Posterior vena cava (tissue), 2 donors: ENCODE results near the gene PPP2R5B. TPM values are rescaled to one million over a fixed set of nuclear protein-coding genes. Genes with fewer than 3 reads are reported as not detected.

Source experiments
- DNase-seq: peaks from one replicate; pipeline ENCODE4 v3.0.0-alpha.2; 2020; ENCODE audit warnings: low spot score
- intact Hi-C, 2 donors: fragments of 100-400 bp; cut with DNase I; formaldehyde crosslinking; loops; one replicate each; pipeline versions ENCODE4 v1.14.1 to v1.14.2; 2022 to 2023
- total RNA-seq, 2 donors: library from RNA; stranded (reverse); fragmentation: NEBNext Ultra II Directional; extraction: Animal tissue kit (Norgen Biotek cat#: 25700); gene quantifications; one replicate each; pipeline ENCODE4 v1.2.1, GENCODE V29; 2021
- donor health status: DM: yes; HTN: yes; CAD: no.
- donor health status: DM: yes; HTN: yes; CAD: no.

Gene PPP2R5B
- total RNA-seq, 2 donors from 2014 or later: 17.5 to 30.7 TPM

GRCh38 chr11:64920124-64920523, 4.4 kb upstream of the PPP2R5B start:
- intact Hi-C loops: no loop called here
- no peak for DNase-seq

DNA sequence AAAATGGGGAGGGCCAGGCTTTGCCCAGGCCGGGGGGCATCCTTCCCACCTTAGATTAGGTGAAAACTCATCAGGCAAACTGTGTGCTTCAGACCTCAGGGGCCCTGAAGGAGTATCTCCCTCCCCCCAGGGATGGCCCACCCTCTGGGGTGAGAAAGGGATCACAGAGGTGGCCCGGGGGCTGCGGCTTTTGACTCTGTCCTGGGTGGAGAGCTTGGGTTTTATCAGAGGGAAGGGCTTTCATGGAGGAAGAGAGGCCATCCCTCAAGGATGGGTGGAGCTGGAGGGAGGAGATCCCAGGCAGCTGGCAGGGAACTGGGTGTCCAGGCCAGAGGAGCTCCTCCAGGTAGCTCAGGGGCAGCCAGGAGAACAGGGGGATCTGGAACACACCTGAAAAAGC, 3.1 kb upstream of the PPP2R5B start:
- DNase-seq: no peak
- intact Hi-C loops: no loop called here

DNA sequence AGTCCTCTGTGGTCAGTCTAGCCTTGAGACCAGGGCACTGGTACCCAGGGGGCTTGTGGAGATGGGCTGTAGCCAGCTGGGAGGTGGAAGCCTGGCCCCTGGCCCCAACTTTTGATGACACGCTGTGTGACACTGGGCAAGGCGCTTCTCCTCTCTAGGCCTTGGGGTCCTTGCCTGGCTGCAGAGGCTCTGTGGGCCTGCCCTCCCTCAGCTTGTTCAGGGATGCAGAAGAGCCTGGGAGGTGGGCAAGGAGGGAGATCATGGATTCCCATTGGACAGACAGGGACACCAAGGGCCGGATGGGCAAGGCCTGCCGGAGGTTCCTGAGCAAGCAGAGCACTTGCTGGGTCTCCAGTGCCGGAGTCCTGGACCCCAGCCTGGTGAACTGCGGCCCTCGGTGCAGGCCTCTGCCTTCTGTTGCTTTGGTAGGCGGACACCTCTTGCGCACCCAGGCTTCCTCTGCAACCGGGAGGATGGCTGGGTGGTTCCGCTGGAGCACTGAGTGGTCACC, 1.3 kb upstream of the PPP2R5B start:
- intact Hi-C loops: no loop called here
- DNase-seq: no peak

DNA sequence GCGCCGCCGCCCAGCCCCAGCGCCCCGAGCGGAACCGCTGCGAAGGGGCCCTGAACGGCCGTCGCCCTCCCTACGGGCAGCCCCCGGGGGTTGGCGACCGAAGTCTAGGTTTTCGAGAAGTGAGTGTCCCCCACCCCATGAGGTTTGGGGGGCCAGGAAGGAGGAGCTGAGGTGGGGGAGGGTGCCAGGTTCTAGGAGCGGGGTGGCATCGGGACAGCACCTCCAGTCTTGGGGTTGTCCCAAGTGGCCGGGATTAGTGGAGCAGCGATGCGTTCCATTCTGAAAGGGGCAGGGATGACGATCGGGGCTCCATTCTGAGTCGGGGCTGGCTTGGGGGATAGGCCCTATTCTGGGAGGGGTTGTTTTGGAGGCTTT, 408 bp downstream of the PPP2R5B start:
- intact Hi-C loops: no loop called here
- no peak for DNase-seq

DNA sequence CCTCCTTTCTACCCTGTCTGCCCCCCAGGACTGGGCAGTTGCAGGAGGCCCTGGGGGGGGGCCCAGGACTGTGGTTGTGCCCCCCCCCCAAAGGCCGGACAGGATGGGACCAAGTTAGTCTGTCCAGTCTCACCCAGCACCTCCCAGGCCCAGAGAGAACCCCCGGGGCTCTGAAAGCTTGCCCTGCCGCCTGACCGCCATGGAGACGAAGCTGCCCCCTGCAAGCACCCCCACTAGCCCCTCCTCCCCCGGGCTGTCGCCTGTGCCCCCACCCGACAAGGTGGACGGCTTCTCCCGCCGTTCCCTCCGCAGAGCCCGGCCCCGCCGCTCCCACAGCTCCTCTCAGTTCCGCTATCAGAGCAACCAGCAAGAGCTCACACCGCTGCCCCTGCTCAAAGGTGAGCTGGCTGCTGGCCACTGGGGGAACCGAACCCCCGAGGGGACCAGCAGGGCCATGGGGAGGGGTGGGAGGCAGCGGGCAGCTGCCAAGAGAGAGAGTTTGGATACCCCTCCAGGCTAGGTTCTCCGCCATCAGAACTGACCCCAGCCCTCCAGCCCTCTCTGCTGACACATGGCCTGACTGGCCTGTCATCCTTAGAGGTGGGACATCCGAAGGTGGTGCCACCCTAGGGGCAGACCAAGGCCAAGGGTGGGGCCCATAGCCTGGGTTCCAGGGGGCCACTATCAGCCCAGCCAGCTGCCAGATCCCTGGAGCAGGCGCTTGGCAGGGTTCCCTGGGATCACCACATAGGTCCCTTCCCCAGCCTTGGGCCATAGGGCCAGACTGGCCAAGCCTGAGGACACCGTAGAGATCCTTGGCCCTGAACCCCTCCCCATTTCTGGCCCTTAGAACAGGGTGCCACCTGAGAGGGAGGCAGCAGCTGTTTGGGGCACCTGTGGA, 1.3 kb downstream of the PPP2R5B start:
- no peak for DNase-seq
- intact Hi-C loops: no loop called here

DNA sequence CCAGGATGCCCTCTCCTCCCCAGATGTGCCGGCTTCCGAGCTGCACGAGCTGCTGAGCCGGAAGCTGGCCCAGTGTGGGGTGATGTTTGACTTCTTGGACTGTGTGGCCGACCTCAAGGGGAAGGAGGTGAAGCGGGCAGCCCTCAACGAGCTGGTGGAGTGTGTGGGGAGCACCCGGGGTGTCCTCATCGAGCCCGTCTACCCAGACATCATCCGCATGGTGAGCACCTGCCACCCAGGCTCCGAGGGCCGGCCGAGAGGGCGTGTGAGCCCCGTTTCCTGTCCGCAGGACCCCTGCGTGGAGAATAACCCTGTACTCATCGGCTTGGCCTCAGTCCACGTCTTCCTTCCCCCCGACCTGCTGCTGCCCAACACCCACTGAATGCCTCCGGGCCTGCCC, 2.2 kb downstream of the PPP2R5B start:
- DNase-seq: no peak
- intact Hi-C loops: no loop called here

DNA sequence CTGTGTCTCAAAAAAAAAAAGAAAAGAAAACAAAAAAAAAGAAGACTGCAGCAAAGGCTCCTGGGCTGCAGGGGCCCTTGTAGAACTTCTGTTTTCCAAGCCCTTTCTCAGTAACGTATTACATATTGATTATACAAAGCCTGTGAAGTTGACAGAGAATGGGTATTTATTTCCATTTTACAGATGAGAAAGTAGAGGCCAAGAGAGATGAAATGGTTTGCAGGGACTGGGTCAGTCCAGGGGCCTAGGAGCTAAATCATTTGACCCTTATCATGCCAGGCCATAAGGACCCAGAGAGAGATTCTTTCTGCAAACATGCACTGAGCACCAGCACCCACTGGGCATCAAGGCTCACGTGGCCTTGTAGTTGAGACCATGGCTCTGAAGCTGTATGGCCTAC, 4.5 kb downstream of the PPP2R5B start:
- intact Hi-C loops: no loop called here
- DNase-seq: no peak

DNA sequence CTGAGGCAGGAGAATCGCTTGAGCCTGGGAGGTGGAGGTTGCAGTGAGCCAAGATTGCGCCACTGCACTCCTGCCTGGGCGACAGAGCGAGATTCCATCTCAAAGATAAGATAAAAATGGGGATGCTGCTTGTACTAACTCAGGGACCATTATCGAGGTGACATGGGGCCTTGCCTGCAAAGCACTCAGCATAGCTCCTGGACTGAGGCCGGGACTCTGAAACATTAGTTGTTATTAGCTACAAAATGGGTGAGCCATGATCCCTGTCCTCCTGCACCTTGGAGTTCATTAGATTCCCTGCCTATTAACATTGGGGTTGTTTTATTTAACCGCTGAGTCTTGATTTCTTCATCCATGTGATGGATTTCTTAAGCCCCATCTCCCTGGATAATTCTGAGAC, 5.1 kb downstream of the PPP2R5B start:
- DNase-seq: no peak
- intact Hi-C loops: loop anchor here in 1 of 2 donors (5.0 kb wide), 1 partner anchor 58 kb away; no protein-coding TSS in a partner anchor

DNA sequence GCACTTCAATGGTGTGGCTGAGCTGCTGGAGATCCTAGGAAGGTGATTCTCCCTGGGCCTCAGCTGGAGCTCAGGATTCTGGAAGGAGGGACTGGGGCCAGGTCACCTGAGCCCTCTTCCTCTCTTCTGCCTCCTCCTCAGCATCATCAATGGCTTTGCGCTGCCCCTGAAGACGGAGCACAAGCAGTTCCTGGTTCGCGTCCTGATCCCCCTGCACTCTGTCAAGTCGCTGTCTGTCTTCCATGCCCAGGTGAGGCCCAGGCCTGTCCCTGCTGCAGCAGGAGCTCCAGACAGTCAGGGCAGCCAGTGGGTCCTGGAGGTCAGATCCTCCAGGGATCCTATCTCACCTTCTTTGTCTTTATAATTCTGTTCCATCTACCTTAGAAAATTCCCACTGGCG, 5.9 kb downstream of the PPP2R5B start:
- intact Hi-C loops: loop anchor here in 1 of 2 donors (5.0 kb wide), 1 partner anchor 57 kb away; no protein-coding TSS in a partner anchor
- DNase-seq: no peak

GRCh38 chr11:64931290-64931689, 6.8 kb downstream of the PPP2R5B start:
- no peak for DNase-seq
- intact Hi-C loops: loop anchor here (1.0 to 5.0 kb wide), 2 partner anchors 23 to 56 kb away; no protein-coding TSS in a partner anchor

DNA sequence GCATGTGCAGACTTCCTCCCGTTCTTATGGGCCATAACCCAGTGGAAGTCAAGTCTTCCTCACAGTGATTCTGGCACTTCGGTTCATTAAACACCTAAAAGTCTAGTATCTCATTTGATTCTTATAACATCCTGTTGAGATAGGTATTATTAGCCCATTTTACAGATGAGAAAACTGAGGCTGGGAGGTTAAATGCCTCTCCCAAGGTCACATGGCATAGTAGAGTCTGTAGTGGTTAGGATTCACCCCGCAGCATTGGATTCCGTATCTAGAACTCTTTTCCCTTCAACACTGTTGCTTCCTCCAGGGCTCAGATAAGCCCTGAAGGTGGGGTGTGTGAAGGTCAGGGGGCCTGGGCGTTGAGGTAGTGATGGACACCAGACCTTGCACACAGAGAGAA, 7.8 kb downstream of the PPP2R5B start:
- no peak for DNase-seq
- intact Hi-C loops: loop anchor here in 1 of 2 donors (5.0 kb wide), 1 partner anchor 55 kb away; no protein-coding TSS in a partner anchor

DNA sequence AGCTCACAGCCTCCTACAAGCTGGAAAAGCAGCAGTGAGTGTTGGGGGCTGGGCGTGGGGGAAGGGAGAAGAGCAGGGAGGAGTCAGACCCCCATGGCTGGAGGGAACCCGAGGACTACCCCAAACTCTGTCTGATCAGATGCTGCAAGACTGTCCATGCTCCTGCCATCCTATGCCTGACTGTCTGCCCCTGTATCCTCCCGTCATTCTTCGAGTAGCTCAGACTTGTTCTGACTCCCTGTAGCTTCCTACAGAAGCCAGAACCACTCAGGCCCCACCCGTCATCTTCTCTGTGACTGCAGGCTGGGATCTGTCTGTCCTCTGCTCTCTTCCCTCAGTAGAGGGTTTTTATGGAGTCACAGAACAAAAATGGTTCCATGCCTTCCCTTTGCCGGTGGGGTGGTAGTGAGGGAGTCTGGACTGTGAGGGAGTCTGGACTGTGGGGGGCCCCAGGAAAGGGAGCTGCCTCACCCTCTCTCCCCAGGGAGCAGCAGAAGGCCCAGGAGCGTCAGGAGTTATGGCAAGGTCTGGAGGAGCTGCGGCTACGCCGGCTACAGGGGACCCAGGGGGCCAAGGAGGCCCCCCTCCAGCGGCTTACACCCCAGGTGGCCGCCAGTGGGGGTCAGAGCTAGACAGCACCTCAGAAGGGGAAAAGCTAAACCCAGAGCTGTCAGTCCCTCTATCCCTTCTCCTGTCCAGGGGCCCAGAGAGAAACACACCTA, 8.9 kb downstream of the PPP2R5B start:
- peak; percentile 46 for DNase-seq
- intact Hi-C loops: loop anchor here in 1 of 2 donors (5.0 kb wide), 1 partner anchor 54 kb away; no protein-coding TSS in a partner anchor

GRCh38 chr11:64933935-64934681, 9.6 kb downstream of the PPP2R5B start:
- DNase-seq: peak; percentile 52
- intact Hi-C loops: loop anchor here in 1 of 2 donors (5.0 kb wide), 1 partner anchor 53 kb away; no protein-coding TSS in a partner anchor

DNA sequence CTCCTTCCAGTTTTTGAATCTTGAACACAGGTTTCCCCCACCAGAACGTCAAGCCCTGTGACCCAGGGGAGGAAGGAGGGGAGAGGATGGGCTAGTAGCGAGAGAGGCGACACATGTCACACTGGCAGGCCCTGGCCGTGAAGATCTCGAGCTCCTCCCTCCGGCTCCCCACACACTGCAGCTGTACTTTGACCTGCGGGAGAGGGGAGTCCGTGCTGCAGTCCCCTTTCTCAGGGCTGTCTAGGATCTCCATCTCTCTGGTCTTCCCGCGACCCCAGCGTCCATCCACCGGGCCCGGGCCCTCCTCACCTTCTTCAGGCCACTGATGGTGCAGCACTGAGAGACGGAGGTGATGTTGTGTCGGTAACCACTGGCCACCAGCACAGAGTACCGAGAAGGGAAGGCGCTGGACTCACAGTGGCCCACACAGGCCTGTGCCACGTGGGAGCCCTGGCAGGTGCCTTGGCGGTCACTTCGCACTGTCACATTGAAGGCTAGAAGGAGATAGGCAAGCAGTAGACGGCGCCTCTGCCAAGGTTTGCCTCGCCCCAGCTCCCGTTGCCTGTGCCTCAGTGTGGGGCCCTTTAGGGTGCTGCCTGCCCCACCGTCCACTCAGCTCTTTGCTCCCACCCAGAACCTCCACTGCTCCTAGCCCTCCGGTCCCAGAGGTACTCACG, 10.3 kb downstream of the PPP2R5B start:
- DNase-seq: peak; percentile 45
- intact Hi-C loops: loop anchor here in 1 of 2 donors (5.0 kb wide), 1 partner anchor 52 kb away; no protein-coding TSS in a partner anchor

GRCh38 chr11:64935359-64936081, 11.0 kb downstream of the PPP2R5B start, which contains the start of gene GPHA2:
Gene GPHA2 (minus strand): TSS chr11:64935893. CDS start chr11:64935460, 433 bp downstream.
- intact Hi-C loops: no loop called here

DNA sequence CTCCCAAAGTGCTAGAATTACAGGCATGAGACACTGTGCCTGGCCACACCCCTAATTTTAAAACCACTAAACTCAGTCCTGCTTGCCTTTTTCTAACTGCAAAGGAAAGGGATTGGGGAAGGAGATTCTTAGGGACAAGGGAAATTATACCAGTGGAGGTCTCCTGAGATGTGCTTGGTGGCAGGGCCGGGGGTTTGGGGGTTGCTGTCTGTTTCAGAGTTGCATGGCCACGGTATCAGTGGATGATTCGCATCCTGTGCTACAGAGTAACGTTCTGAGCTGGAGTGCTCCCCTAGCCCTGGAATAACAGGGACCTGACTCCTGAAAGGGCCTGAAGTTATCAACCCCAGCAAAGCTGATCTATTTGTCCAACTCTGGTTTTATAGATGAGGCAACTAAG, 12.1 kb downstream of the PPP2R5B start:
- intact Hi-C loops: no loop called here
- DNase-seq: no peak

More at GRCh38 chr11:64935359-64936081, 11.0 kb downstream of the PPP2R5B start, which contains the start of gene GPHA2:
- DNase-seq: peak; percentile 43

GRCh38 chr11:64947208-64947814, 22.8 kb downstream of the PPP2R5B start:
- intact Hi-C loops: no loop called here
- DNase-seq: no peak
